ENCODE measurements around the gene TAS2R14. TPM values are rescaled to one million over a fixed set of nuclear protein-coding genes. Genes with fewer than 3 reads are reported as not detected.

TAS2R14 gene
- total and polyA plus RNA-seq, 10 donors = 1.6 to 10.3 (median 4.2) TPM

- Histone ChIP-seq H3K27me3 (replicated peaks in 1 of 7) (no peaks in the 10 kb centered on the region), H3K27ac (no peak overlapping the region), H3K36me3 (no peaks in the 10 kb centered on the region), H3K4me1 (peaks cover 0 to 16% (median 0%) of the 10 kb centered on the region in 6 donors), H3K4me3 (no peak overlapping the region), H3K9me3 (peaks cover 0 to 32% (median 10%) of the 10 kb centered on the region in 8 donors)
- DNase-seq = no peak
- intact Hi-C loops (cut with DNase I; ENCODE audit: low total_unique reads) = no loop called here
- TF ChIP-seq POLR2A (IDR thresholded peaks at IDR 0.05) (no peak), POLR2AphosphoS5 (IDR thresholded peaks at IDR 0.05) (no peak), CTCF (IDR thresholded peaks at IDR 0.05 in 8 of 11, conservative IDR thresholded peaks at IDR 0.05 in 3 of 11) (no peak)
Observed at GRCh38 chr12:10956085-10956484, 17.0 kb upstream of the TAS2R14 start.

GRCh38 chr12:10952645-10953044 is 13.6 kb upstream of the TAS2R14 start:
- no peak for DNase-seq
- 89 to 100% (median 97%) methylated on average over 4 of the region's 4 CpGs for WGBS, 5 donors
- intact Hi-C loops (cut with DNase I; ENCODE audit: low total_unique reads) = no loop called here
- H3K4me3 ChIP-seq = no peak overlapping the region
- TF ChIP-seq POLR2AphosphoS5 (IDR thresholded peaks at IDR 0.05) (no peak), POLR2A (IDR thresholded peaks at IDR 0.05) (no peak), CTCF (IDR thresholded peaks at IDR 0.05 in 8 of 11, conservative IDR thresholded peaks at IDR 0.05 in 3 of 11) (no peak)
- H3K27me3 ChIP-seq (replicated peaks in 1 of 7) = no peaks in the 10 kb centered on the region
- no peaks in the 10 kb centered on the region for H3K4me1 ChIP-seq
- peaks cover 0 to 6% (median 3%) of the 10 kb centered on the region in 6 donors for H3K36me3 ChIP-seq
- H3K9me3 ChIP-seq = peaks cover 0 to 38% (median 12%) of the 10 kb centered on the region in 8 donors
- no peak overlapping the region for H3K27ac ChIP-seq

DNA sequence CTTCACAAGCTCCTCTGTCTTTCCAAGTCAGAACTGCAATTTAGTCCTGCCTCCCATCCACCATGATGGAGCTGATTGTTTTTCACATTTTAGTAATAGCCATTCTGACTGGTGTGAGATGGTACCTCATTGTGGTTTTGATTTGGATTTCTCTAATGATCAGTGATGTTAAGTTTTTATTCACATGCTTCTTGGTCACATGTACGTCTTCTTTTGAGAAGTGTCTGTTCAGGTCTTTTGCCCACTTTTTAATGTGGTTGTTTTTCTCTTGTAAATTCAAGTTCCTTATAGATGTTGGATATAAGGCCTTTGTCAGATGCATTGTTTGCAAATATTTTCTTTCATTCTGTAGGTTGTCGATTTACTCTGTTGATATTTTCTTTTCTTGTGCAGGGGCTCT is 4.1 kb upstream of the TAS2R14 start:
- TF ChIP-seq POLR2AphosphoS5 (IDR thresholded peaks at IDR 0.05) (no peak), POLR2A (IDR thresholded peaks at IDR 0.05) (no peak), CTCF (IDR thresholded peaks at IDR 0.05 in 8 of 11, conservative IDR thresholded peaks at IDR 0.05 in 3 of 11) (no peak)
- intact Hi-C loops (cut with DNase I; ENCODE audit: low total_unique reads) = no loop called here

DNA sequence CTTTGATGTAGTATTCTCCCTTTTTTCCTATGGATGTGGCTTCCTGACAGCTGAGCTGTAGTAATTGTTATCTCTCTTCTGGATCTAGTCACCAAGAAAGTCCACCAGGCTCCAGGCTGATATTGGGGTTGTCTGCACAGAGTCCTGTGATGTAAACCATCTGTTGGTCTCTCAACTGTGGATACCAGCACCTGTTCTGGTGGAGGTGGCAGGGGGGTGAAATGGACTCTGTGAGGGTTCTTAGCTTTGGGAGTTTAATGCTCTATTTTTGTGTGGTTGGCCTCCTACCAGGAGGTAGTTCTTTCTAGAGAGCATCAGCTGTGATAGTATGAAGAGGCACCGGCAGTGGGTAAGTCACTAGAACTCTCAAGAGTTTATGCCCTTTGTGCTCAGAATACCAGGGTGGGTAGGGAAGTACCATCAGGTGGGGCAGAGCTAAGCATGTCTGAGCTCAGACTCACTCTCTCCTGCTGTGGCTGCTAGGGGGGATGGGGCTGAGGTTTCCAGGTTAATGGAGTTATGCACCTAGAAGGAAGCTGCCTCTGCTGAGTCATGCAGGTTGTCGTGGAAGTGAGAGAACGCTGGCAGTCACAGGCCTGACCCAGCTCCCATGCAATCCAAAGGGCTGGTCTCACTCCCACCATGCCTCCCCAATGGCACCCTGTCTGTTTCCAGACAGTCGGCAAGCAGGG is 3.0 kb upstream of the TAS2R14 start:
- no peak overlapping the region for H3K27ac ChIP-seq
- 61 to 81% (median 78%) methylated on average over 4 of the region's 4 CpGs for WGBS, 5 donors
- H3K36me3 ChIP-seq = no peaks in the 10 kb centered on the region
- peaks cover 0 to 8% (median 0%) of the 10 kb centered on the region in 8 donors for H3K9me3 ChIP-seq
- no peak for TF ChIP-seq POLR2A (IDR thresholded peaks at IDR 0.05)
- DNase-seq = peak; percentile 60
- intact Hi-C loops (cut with DNase I; ENCODE audit: low total_unique reads) = no loop called here
- no peaks in the 10 kb centered on the region for H3K4me1 ChIP-seq
- H3K4me3 ChIP-seq = no peak overlapping the region
- H3K27me3 ChIP-seq (replicated peaks in 1 of 7) = no peaks in the 10 kb centered on the region

More for the DNA sequence above, 4.1 kb upstream of the TAS2R14 start:
- WGBS, 5 donors = 92 to 100% (median 94%) methylated on average over 2 of the region's 2 CpGs
- Histone ChIP-seq H3K27me3 (replicated peaks in 1 of 7) (no peaks in the 10 kb centered on the region), H3K4me3 (no peak overlapping the region), H3K4me1 (no peaks in the 10 kb centered on the region), H3K9me3 (peaks cover 0 to 15% (median 2%) of the 10 kb centered on the region in 8 donors), H3K36me3 (no peaks in the 10 kb centered on the region), H3K27ac (no peak overlapping the region)
- DNase-seq = no peak
